ENCODE data around the gene IL1RAPL1.

IL1RAPL1 gene

DNA sequence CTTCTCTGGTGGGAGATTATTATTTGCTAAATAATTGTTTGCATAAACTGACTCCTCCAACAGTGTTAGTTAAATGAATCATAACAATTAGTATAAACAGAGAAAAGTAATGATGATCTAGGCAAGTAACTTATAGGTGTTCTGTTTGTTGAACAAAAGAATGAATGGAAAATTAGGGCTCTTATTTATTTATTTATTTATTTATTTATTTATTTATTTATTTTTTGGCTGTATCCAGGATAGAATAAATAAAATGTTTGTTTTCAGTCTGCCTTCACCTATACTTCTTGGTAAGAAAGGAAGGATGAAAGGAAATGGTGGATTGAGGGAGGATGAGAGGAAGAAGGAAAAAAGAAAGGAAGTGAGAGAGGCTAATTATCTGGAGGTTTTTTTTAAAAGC lies 1066.5 kb downstream of the IL1RAPL1 start:
- ATAC-seq, result no peak
- TF ChIP-seq ZNF8 (CRISPR knock-in tag; IDR thresholded peaks at IDR 0.05) (no peak), GLIS3 (CRISPR knock-in tag; IDR thresholded peaks at IDR 0.05) (no peak), ZC3H10 (CRISPR knock-in tag; IDR thresholded peaks at IDR 0.05) (no peak), PPARA (CRISPR knock-in tag; IDR thresholded peaks at IDR 0.05; ENCODE audit: borderline replicate concordance) (no peak), ISL1 (CRISPR knock-in tag; IDR thresholded peaks at IDR 0.05) (no peak)
- TF ChIP-seq, protein P1, sequence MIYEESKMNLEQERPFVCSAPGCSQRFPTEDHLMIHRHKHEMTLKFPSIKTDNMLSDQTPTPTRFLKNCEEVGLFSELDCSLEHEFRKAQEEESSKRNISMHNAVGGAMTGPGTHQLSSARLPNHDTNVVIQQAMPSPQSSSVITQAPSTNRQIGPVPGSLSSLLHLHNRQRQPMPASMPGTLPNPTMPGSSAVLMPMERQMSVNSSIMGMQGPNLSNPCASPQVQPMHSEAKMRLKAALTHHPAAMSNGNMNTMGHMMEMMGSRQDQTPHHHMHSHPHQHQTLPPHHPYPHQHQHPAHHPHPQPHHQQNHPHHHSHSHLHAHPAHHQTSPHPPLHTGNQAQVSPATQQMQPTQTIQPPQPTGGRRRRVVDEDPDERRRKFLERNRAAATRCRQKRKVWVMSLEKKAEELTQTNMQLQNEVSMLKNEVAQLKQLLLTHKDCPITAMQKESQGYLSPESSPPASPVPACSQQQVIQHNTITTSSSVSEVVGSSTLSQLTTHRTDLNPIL (CRISPR knock-in tag; IDR thresholded peaks at IDR 0.05; ENCODE audit: low read depth), result no peak
- TF ChIP-seq, protein P2, sequence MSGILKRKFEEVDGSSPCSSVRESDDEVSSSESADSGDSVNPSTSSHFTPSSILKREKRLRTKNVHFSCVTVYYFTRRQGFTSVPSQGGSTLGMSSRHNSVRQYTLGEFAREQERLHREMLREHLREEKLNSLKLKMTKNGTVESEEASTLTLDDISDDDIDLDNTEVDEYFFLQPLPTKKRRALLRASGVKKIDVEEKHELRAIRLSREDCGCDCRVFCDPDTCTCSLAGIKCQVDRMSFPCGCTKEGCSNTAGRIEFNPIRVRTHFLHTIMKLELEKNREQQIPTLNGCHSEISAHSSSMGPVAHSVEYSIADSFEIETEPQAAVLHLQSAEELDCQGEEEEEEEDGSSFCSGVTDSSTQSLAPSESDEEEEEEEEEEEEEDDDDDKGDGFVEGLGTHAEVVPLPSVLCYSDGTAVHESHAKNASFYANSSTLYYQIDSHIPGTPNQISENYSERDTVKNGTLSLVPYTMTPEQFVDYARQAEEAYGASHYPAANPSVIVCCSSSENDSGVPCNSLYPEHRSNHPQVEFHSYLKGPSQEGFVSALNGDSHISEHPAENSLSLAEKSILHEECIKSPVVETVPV (CRISPR knock-in tag; IDR thresholded peaks at IDR 0.05), result no peak
- TF ChIP-seq, protein P3, sequence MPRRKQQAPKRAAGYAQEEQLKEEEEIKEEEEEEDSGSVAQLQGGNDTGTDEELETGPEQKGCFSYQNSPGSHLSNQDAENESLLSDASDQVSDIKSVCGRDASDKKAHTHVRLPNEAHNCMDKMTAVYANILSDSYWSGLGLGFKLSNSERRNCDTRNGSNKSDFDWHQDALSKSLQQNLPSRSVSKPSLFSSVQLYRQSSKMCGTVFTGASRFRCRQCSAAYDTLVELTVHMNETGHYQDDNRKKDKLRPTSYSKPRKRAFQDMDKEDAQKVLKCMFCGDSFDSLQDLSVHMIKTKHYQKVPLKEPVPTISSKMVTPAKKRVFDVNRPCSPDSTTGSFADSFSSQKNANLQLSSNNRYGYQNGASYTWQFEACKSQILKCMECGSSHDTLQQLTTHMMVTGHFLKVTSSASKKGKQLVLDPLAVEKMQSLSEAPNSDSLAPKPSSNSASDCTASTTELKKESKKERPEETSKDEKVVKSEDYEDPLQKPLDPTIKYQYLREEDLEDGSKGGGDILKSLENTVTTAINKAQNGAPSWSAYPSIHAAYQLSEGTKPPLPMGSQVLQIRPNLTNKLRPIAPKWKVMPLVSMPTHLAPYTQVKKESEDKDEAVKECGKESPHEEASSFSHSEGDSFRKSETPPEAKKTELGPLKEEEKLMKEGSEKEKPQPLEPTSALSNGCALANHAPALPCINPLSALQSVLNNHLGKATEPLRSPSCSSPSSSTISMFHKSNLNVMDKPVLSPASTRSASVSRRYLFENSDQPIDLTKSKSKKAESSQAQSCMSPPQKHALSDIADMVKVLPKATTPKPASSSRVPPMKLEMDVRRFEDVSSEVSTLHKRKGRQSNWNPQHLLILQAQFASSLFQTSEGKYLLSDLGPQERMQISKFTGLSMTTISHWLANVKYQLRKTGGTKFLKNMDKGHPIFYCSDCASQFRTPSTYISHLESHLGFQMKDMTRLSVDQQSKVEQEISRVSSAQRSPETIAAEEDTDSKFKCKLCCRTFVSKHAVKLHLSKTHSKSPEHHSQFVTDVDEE (CRISPR knock-in tag; IDR thresholded peaks at IDR 0.05), result no peak

DNA sequence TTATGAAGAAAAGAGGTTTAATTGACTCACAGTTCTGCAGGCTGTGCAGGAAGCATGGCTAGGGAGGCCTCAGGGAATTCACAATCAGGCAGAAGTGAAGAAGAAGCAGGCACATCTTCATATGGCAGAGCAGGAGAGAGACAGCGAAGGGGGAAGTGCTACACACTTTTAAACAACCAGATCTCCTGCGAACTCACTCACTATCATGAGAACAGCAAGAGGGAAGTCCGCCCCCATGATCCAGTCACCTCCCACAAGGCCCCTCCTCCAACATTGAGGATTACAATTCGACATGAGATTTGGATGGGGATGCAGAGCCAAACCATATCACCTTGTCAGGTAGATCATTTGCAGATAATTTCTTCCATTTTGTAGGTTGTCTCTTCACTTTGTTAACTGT lies 1072.7 kb downstream of the IL1RAPL1 start:
- TF ChIP-seq, protein P1 (CRISPR knock-in tag; IDR thresholded peaks at IDR 0.05; ENCODE audit: low read depth), result no peak
- no peak for ATAC-seq

DNA sequence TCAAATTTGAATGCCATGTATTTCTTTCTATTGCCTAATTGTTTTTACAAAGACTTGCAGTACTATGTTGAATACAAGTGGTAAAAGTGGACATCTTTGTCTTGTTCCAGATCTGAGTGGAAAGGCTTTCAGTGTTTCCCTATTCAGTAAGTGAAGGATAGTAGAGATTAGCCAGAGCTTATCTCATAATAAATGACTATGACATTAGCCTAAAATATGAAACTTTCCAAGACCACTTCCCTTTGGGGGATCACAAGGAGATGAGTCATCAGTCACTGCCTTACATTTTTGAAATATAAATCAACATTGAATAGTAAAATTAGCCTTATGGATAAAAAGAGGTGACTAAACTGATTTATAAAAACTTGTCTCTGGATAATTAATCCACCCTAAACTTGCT lies 1074.0 kb downstream of the IL1RAPL1 start:
- peak; percentile 94 for TF ChIP-seq TOX (CRISPR knock-in tag; IDR thresholded peaks at IDR 0.05; ENCODE audit: borderline replicate concordance)
- TF ChIP-seq PPARA (CRISPR knock-in tag; IDR thresholded peaks at IDR 0.05; ENCODE audit: borderline replicate concordance), result no peak
- TF ChIP-seq, protein P4, sequence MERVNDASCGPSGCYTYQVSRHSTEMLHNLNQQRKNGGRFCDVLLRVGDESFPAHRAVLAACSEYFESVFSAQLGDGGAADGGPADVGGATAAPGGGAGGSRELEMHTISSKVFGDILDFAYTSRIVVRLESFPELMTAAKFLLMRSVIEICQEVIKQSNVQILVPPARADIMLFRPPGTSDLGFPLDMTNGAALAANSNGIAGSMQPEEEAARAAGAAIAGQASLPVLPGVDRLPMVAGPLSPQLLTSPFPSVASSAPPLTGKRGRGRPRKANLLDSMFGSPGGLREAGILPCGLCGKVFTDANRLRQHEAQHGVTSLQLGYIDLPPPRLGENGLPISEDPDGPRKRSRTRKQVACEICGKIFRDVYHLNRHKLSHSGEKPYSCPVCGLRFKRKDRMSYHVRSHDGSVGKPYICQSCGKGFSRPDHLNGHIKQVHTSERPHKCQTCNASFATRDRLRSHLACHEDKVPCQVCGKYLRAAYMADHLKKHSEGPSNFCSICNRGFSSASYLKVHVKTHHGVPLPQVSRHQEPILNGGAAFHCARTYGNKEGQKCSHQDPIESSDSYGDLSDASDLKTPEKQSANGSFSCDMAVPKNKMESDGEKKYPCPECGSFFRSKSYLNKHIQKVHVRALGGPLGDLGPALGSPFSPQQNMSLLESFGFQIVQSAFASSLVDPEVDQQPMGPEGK (CRISPR knock-in tag; IDR thresholded peaks at IDR 0.05; ENCODE audit: borderline replicate concordance), result peak; percentile 49; the same call in 1 of the 2 replicates
- TF ChIP-seq ISL1 (CRISPR knock-in tag; IDR thresholded peaks at IDR 0.05), result peak; percentile 85
- no peak for TF ChIP-seq GLIS3 (CRISPR knock-in tag; IDR thresholded peaks at IDR 0.05)
- TF ChIP-seq RARB (CRISPR knock-in tag; IDR thresholded peaks at IDR 0.05), result no peak
- TF ChIP-seq, protein P1 (CRISPR knock-in tag; IDR thresholded peaks at IDR 0.05; ENCODE audit: low read depth), result no peak
- peak; percentile 48 for ATAC-seq

DNA sequence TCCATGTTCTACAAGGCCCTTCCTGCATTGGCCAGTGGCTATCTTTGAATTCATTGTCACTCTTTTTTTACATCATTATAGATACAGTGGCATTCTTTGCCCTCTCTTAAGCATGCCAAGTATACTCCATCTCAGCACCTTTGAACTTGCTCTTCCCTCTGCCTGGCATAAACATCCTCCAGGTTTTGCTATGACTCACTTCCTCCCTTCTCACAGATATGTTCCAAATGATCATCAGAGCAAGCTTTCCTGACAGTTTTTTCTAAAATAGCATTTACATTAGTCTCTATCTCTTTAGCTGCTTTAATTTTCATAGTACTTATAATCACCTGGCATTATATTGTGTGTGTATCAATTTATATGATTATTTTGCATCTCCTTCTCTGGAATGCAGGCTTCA lies 1074.9 kb downstream of the IL1RAPL1 start:
- ATAC-seq, result peak; percentile 69
- no peak for TF ChIP-seq ZC3H10 (CRISPR knock-in tag; IDR thresholded peaks at IDR 0.05)
- no peak for TF ChIP-seq ZFP30 (CRISPR knock-in tag; IDR thresholded peaks at IDR 0.05)
- TF ChIP-seq, protein P5, sequence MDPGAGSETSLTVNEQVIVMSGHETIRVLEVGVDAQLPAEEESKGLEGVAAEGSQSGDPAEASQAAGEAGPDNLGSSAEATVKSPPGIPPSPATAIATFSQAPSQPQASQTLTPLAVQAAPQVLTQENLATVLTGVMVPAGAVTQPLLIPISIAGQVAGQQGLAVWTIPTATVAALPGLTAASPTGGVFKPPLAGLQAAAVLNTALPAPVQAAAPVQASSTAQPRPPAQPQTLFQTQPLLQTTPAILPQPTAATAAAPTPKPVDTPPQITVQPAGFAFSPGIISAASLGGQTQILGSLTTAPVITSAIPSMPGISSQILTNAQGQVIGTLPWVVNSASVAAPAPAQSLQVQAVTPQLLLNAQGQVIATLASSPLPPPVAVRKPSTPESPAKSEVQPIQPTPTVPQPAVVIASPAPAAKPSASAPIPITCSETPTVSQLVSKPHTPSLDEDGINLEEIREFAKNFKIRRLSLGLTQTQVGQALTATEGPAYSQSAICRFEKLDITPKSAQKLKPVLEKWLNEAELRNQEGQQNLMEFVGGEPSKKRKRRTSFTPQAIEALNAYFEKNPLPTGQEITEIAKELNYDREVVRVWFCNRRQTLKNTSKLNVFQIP (CRISPR knock-in tag; IDR thresholded peaks at IDR 0.05; ENCODE audit: borderline replicate concordance, low read depth), result no peak
- no peak for TF ChIP-seq TOX (CRISPR knock-in tag; IDR thresholded peaks at IDR 0.05; ENCODE audit: borderline replicate concordance)
- TF ChIP-seq, protein P4 (CRISPR knock-in tag; IDR thresholded peaks at IDR 0.05; ENCODE audit: borderline replicate concordance), result no peak
- TF ChIP-seq GLIS3 (CRISPR knock-in tag; IDR thresholded peaks at IDR 0.05), result no peak
- TF ChIP-seq ZFP3 (CRISPR knock-in tag; IDR thresholded peaks at IDR 0.05), result no peak
- no peak for TF ChIP-seq ZNF565 (CRISPR knock-in tag; conservative IDR thresholded peaks at IDR 0.05; ENCODE audit: low read depth)
- TF ChIP-seq ISL1 (CRISPR knock-in tag; IDR thresholded peaks at IDR 0.05), result no peak
- TF ChIP-seq, protein P3 (CRISPR knock-in tag; IDR thresholded peaks at IDR 0.05), result no peak

Measured in SK-N-SH treated with all-trans-retinoic acid at 6 μM for 48 hours (cell line).